Stimulated activated CD8-positive, alpha-beta memory T cell treated with anti-CD3 and anti-CD28 coated beads, Interleukin-7, amount 100 ng/mL, for 24 hours (primary cell): ENCODE measurements around the gene SORL1.

Experiments used
- DNase-seq: peaks from one replicate; pipeline ENCODE4 v3.0.0-alpha.2; 2020; ENCODE audit warnings: low read depth

The SORL1 gene

GRCh38 chr11:121659811-121660210 is 207.7 kb downstream of the SORL1 start:
- no peak for DNase-seq

- DNase-seq = no peak
Measured at GRCh38 chr11:121661880-121662486, 209.9 kb downstream of the SORL1 start.

- no peak for DNase-seq
Measured at GRCh38 chr11:121664144-121664543, 212.0 kb downstream of the SORL1 start.

- no peak for DNase-seq
Measured at GRCh38 chr11:121665206-121665838, 213.2 kb downstream of the SORL1 start.

GRCh38 chr11:121667836-121668235 is 215.7 kb downstream of the SORL1 start:
- no peak for DNase-seq

GRCh38 chr11:121669422-121669821 is 217.3 kb downstream of the SORL1 start:
- DNase-seq = no peak

GRCh38 chr11:121670266-121670665 is 218.2 kb downstream of the SORL1 start:
- DNase-seq = no peak

- no peak for DNase-seq
Measured at GRCh38 chr11:121670805-121671282, 218.7 kb downstream of the SORL1 start.

GRCh38 chr11:121671283-121672168 is 219.4 kb downstream of the SORL1 start:
- no peak for DNase-seq

GRCh38 chr11:121672630-121673487 is 220.7 kb downstream of the SORL1 start:
- DNase-seq = no peak

GRCh38 chr11:121681550-121682268 is 229.6 kb downstream of the SORL1 start:
- no peak for DNase-seq
